ENCODE measurements around the gene METTL21C.

DNA sequence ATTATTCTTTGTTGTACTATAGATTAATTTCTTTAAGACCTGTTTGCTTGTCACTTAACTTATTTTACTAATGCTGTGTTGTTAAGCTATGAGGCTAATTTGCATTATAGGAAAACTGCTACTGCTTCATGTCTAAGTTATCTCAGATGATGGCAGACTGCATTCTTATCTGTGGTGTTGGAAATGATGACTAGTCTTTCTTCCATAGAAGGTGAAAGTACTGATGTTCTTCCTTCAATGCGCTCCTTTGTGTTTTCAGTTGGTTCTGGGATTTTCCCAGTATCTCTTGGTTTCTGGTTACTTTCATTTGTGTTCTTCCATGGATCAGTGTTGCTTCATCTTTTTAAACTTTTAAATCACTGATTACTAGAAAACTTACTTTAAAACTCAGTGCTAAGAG is 51.2 kb downstream of the METTL21C start:
- TF ChIP-seq, protein P1, sequence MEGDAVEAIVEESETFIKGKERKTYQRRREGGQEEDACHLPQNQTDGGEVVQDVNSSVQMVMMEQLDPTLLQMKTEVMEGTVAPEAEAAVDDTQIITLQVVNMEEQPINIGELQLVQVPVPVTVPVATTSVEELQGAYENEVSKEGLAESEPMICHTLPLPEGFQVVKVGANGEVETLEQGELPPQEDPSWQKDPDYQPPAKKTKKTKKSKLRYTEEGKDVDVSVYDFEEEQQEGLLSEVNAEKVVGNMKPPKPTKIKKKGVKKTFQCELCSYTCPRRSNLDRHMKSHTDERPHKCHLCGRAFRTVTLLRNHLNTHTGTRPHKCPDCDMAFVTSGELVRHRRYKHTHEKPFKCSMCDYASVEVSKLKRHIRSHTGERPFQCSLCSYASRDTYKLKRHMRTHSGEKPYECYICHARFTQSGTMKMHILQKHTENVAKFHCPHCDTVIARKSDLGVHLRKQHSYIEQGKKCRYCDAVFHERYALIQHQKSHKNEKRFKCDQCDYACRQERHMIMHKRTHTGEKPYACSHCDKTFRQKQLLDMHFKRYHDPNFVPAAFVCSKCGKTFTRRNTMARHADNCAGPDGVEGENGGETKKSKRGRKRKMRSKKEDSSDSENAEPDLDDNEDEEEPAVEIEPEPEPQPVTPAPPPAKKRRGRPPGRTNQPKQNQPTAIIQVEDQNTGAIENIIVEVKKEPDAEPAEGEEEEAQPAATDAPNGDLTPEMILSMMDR (conservative IDR thresholded peaks at IDR 0.05): no peak
- TF ChIP-seq EZH2 (IDR thresholded peaks at IDR 0.05; ENCODE audit: low read depth): no peak
